GM21515 (cell line): ENCODE data around the gene CABCOCO1.
"Not testable (repeated sequence)": the region's sequence is repeated elsewhere in the genome, so short reads cannot be mapped to it uniquely, and the experiment has no call there.

ENCODE experiments used
- ATAC-seq: cut with Tn5 transposase; IDR thresholded peaks from one replicate; pipeline ENCODE4 v1.9.1; 2021; ENCODE audit not compliant: unreplicated experiment

The CABCOCO1 gene

GRCh38 chr10:61642676-61643075 lies 20.1 kb upstream of the CABCOCO1 start:
- ATAC-seq, result no peak

GRCh38 chr10:61643316-61643751 lies 19.4 kb upstream of the CABCOCO1 start:
- no peak for ATAC-seq

GRCh38 chr10:61653699-61654098 lies 9.0 kb upstream of the CABCOCO1 start:
- no peak for ATAC-seq

- ATAC-seq, result no peak
Measured at GRCh38 chr10:61655335-61655851, 7.3 kb upstream of the CABCOCO1 start.

GRCh38 chr10:61663466-61663865 lies 737 bp downstream of the CABCOCO1 start:
- ATAC-seq, result no peak

GRCh38 chr10:61664985-61665384 lies 2.3 kb downstream of the CABCOCO1 start:
- ATAC-seq, result no peak

- no peak for ATAC-seq
Measured at GRCh38 chr10:61669161-61669725, 6.5 kb downstream of the CABCOCO1 start.

- ATAC-seq, result no peak
Measured at GRCh38 chr10:61669849-61670248, 7.1 kb downstream of the CABCOCO1 start.

GRCh38 chr10:61673360-61673759 lies 10.6 kb downstream of the CABCOCO1 start:
- no peak for ATAC-seq

GRCh38 chr10:61682323-61682722 lies 19.6 kb downstream of the CABCOCO1 start:
- no peak for ATAC-seq

GRCh38 chr10:61683319-61683718 lies 20.6 kb downstream of the CABCOCO1 start:
- ATAC-seq, result no peak

- ATAC-seq, result no peak
Measured at GRCh38 chr10:61684894-61685507, 22.3 kb downstream of the CABCOCO1 start.

GRCh38 chr10:61688551-61689308 lies 26.0 kb downstream of the CABCOCO1 start:
- no peak for ATAC-seq

- ATAC-seq, result not testable (repeated sequence)
Measured at GRCh38 chr10:61691667-61692066, 28.9 kb downstream of the CABCOCO1 start.

- no peak for ATAC-seq
Measured at GRCh38 chr10:61692447-61693010, 29.8 kb downstream of the CABCOCO1 start.

GRCh38 chr10:61698968-61699655 lies 36.4 kb downstream of the CABCOCO1 start:
- ATAC-seq, result no peak

GRCh38 chr10:61701055-61701705 lies 38.5 kb downstream of the CABCOCO1 start:
- no peak for ATAC-seq

GRCh38 chr10:61701706-61702105 lies 39.0 kb downstream of the CABCOCO1 start:
- no peak for ATAC-seq

- ATAC-seq, result no peak
Measured at GRCh38 chr10:61702584-61702983, 39.9 kb downstream of the CABCOCO1 start.

GRCh38 chr10:61705022-61705613 lies 42.4 kb downstream of the CABCOCO1 start:
- ATAC-seq, result no peak
